ENCODE measurements around the gene MARCHF10. TPM values are rescaled to one million over a fixed set of nuclear protein-coding genes. Genes with fewer than 3 reads are reported as not detected.

Gene MARCHF10
- total RNA-seq, 4 donors from 2014 or later: not detected

DNA sequence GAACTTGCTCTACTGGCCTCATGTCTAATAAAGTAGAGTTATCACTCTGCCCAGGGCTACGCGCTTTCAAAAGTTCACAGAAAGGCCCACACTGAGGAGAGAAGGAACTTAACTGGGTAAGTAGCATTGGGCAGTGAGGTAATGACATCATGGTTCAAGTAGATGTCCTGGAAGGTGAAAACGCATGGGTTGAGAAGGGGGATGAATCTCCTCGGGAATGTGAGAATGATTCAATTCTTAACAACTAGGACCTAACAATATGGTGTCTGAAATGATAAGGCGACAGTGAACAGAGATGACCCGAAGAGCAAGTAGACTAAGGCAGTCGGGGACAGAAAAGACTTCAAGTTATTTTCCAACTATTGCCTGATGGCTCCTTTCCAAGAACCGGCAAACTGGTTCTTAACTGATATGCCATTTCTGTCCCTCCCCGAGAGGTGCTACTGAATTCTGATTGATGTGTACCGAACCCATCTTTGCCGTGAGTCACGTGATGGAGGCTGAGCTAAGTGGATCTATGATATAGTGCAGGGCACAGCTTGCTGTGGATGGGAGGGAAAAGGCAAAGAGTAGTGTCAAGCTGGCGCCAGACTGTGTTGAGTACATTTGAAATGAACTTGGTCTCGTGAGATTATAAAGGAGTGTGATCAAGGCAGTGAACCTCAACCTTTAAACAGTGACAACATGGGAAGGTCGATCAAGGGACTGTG lies 44.1 kb downstream of the MARCHF10 start:
- TF ChIP-seq CTCF (IDR thresholded peaks at IDR 0.05; ENCODE audit: low read depth): no peak

- TF ChIP-seq CTCF (IDR thresholded peaks at IDR 0.05; ENCODE audit: low read depth): no peak
These were observed 46.2 kb downstream of the MARCHF10 start for GRCh38 chr17:62761884-62762283.

GRCh38 chr17:62760945-62761267 lies 47.2 kb downstream of the MARCHF10 start:
- TF ChIP-seq CTCF (IDR thresholded peaks at IDR 0.05; ENCODE audit: low read depth): no peak

DNA sequence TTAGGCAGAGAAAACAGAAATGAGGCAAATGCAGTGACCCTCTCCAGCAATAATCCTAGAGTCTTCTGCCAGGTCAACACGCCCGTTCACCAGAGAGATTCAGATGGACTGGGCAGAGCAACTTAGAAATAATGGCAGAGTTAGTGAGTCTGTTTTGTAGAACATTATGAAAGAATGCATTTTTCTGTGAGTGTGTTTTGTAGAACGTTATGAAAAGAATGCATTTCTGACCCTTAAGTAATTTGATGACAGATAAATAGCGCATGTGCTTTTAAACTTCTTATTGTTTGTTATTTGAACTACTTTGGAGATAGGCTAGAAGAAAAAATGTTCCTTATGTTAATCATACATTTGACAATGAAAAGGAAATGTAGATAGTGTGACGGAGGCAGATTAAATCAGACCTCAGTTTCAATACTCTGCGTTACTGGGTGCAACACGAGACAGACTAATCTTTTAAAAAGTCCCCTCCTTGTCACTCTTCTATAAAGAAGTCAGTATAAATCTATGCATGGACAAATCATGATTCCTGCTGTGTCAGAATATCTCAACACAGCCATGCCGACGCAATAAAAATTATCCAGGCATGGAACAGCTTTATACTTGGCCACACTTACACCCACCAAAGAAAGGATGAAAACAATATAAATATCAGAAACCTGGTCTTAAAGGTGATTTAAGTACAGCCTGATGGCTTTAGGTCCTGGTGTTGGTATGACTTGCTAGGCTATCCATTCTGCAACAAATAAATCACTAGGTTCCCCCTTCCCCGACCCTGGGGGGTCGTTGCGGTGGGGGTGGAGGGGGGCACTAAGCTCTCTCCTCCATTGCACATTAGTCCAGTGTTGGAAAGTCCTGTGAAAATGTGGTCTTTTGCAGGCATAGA lies 47.8 kb downstream of the MARCHF10 start:
- TF ChIP-seq CTCF (IDR thresholded peaks at IDR 0.05; ENCODE audit: low read depth): no peak

DNA sequence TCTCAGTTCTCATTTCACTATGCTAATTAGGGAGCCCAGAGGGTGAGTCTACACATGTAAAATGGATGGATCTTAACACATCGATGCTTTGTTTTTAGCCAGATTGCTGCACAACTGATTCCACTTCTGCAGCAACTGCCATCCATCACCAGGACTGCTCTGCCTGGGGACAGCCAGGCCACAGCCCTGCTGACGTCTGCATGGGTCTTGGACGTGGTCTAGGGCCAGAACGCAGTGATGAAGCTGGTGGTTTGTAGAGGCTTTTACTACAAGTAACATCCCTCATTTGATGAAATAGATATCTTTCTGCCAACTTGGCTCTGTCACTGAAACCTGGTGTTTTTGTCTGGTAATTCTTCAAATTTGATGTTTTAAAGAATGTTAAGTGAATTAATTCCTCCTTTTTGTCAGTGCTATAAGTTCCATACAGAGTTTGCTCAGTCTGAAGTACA lies 50.6 kb downstream of the MARCHF10 start:
- no peak for TF ChIP-seq CTCF (IDR thresholded peaks at IDR 0.05; ENCODE audit: low read depth)

DNA sequence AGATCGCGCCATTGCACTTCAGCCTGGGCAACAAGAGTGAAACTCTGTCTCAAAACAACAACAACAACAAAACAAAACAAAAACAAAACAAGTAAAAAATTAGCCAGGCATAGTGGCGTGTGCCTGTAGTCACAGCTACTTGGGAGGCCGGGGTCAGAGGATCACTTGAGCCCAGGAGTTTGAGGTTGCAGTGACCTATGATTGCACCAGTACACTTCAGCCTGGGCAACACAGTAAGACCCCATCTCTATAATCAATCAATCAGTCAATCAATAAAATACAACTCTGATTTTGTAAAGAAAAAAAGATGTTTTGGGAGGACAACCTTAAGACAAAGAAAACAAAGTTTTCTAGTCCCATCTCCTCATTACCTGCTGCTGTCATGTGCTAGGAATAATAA lies 51.9 kb downstream of the MARCHF10 start:
- no peak for TF ChIP-seq CTCF (IDR thresholded peaks at IDR 0.05; ENCODE audit: low read depth)

- no peak for TF ChIP-seq CTCF (IDR thresholded peaks at IDR 0.05; ENCODE audit: low read depth)
These were observed 52.8 kb downstream of the MARCHF10 start for GRCh38 chr17:62755141-62755851.
